ENCODE data around the gene ATG12. TPM values are rescaled to one million over a fixed set of nuclear protein-coding genes. Genes with fewer than 3 reads are reported as not detected.
"Not testable (repeated sequence)": the region's sequence is repeated elsewhere in the genome, so short reads cannot be mapped to it uniquely, and the experiment has no call there.

ATG12 gene
- total RNA-seq, 1 donor from 2014 or later = 54.4 TPM

DNA sequence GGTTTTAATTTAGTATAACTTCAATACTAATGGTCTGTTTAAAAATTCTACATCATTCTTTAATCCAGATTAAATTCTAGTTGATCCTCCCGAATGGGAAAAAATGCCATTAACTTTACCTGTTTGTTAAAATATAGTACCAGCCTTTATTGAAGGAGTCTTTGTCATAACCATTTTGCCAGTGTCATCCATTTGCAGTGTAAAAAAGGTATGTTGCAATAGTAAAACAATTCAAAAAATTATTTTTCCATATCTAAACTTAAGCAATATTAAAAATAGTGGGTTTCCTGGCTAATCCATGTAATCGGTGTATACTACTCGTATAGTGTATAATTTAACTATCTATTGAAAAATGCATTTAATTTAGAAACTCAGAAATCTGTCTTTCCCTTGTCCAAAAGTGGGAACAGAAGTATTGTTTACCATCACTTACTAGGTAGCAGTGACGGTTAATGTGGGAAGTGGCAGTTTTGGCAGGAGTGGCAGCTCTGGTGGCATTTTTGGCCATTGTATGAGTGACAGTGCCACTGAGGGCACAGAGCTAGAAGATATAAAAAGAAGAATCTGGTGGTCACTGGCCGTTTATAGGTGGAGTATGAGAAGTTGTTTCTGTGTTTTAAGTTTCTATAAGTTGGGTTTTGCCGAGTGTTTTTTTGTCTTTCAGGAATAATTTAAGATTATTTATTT, 2.2 kb upstream of the ATG12 start:
- DNase-seq (ENCODE audit: extremely low read depth, low read depth, low spot score) = no peak

DNA sequence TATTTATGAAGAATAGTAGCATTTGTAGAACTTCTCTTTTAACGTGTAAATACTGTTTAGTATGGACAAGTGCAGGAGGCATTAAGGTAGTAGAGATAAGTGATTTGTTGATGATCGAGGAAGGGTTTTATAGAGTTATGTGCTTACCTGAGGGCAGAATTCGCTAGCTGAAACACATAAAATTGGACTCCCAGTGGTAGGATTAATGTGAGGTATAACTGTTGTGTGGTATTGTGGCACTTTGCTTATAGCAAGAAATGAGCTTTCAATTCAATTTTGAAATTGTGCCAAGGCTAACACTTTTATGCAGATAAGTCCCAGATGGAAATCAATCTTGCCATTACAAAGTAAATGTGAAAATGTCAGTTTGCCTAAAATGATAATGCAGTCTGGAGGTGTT, 1.6 kb upstream of the ATG12 start:
- DNase-seq (ENCODE audit: extremely low read depth, low read depth, low spot score) = no peak

DNA sequence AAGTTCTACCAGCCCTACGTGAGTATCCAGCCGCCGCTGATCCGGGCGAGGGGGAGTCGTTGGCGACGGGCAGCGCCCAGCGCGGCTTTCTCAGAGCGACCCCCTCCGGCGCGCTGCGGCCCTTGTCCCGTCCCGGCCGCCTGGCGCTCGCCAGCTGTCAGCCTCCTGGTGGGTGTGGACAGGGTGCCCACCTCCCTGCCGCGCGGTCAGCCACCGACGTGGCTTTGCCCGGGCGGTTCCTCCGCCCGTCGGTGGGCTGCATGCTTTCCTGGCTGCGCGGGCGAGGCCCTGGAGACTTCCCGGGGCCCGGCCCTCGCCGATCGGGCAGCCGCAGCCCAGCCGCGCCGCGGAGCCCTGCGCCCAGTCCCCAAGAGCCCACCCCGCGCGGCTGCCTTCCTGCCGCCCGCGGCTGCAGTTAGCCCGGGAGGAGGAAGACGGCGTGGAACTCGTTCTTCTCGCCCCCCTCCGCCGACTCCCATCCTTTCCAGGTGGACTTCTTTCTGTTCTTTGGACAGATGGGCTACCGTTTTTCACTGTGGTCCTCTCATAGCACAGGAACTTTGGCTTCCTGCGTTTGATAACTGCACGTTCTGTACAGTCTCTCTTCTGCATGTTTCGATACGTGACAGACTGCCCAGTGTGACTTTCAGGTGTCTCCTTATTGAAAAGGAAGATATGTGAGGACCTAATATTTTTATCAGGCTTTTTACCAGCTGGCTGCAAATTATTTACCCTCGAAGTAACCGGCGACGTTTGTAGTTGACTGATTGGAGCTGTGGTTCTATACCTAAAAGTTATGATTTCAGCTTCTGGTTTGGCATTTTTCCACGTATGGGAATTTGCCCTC, 947 bp upstream of the ATG12 start:
- no peak for DNase-seq (ENCODE audit: extremely low read depth, low read depth, low spot score)

DNA sequence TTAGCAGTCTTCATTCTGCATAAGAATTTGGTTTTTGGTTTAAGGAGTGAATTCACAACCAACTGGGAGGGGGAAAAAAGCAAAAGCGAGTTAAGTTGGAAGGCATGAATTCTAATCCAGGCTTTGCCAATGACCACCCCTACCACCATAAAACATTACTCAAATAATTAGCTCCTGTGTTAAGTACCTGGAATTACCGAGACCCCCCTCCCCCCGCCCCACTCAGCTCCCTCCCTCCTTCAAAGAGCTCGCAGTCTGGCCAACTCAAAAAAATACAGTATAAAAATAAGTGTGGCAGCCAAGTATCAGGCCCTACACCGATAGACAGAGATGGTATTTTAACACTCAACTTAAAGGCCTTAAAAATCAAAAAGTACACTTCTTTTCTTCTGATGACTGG, 492 bp downstream of the ATG12 start:
- no peak for DNase-seq (ENCODE audit: extremely low read depth, low read depth, low spot score)

DNA sequence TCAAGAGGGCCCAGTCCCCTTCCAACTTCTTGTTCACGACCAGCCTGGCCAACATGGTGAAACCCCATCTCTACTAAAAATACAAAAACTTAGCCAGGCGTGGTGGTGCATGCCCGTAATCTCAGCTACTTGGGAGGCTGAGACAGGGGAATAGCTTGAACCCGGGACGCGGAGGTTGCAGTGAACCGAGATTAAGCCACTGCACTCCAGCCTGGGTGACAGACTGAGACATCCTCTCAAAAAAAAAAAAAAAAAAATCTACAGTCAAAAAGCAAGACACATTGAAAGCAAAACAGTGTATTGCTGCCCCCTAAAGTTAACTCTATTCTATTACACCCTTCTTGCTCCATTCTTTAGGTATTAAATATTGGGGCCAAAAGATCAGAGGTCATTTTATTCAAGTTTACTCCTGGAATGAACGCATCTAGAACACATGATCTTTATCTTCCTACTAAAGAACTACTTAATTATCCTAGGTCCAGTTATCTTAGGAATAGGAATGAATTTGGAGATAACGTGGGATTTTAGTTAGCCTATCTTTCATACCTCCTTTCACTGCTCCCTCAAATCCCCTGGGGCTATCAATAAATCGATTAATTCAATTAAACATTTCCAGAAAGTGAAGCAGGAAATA, 2.4 kb downstream of the ATG12 start:
- no peak for DNase-seq (ENCODE audit: extremely low read depth, low read depth, low spot score)

DNA sequence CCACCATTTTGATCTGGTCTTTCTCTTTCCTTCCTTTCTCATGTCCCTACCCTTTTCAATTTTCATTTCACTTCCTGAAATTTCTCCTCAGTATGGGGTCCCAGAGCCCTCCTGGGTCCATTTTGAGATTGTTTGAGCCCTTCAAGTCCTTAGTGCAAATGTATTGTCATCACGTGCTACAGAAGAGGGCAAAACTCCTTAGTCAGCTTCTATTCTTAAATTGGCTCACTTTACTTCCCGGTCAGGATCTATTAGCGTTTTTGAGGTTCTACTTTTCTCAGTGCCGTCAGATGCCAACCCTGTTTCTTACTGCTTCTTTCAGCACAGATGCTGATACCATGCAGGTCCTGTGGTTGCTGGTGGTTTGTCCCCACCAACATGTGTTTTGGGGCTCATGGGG, 5.9 kb downstream of the ATG12 start:
- no peak for DNase-seq (ENCODE audit: extremely low read depth, low read depth, low spot score)

DNA sequence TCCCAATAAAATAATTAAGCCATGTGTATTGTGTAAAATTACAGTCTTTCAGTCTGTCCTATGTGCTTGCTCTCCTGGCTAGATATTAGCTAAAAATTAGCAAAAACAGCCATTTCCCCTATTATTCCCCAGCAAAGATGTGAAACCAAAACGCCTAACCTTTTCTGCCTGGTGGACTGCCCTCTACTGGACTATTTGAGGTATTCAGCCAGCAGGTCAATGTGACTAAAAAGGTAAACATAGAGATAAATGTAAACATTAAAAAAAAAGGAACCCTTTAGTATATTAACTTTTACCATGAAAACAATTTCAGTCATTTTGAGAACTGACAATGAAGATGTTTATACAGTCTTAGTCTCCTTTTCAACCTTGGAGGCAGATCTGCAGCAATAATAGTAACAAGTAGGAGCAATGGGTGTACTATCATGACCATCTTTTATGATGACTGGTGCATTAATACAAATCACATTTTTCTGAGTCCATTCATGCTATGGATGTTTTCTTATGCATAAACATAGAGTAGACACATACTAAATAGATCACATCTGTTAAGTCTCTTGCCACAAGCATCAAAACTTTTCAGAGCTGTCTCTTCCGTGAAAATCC, 10.1 kb downstream of the ATG12 start:
- no peak for DNase-seq (ENCODE audit: extremely low read depth, low read depth, low spot score)

DNA sequence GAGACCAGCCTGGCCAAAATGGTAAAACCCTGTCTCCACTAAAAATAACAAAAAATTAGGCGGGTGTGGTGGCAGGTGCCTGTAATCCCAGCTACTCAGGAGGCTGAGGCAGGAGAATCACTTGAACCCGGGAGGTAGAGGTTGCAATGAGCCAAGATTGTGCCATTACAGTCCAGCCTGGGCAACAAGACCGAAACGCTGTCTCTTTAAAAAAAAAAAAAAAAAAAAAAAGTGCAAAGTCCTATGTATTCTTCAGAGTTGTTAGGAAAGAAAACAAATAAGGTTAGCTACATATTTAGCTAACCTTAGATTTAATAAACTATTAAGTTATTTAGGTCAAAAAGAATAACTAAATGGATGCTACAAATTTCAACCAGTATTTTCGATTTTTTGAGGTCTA, 11.5 kb downstream of the ATG12 start:
- no peak for DNase-seq (ENCODE audit: extremely low read depth, low read depth, low spot score)

DNA sequence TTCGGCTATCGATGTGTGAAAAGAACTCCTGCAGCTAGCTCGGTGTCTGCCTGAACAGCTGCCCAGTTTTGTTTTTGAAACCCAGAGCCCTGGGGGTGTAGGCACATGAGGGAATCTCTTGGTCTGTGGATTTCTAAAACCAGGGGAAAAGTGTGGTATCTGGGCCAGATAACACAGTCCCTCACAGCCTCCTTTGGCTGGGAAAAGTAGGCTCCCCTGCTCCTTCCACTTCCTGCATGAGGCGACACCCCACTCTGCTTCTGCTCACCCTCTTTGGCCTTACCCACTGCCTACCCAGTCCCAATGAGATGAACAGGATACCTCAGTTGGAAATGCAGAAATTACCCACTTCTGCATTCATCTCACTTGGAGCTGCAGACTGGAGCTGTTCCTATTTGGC, 15.4 kb downstream of the ATG12 start:
- DNase-seq (ENCODE audit: extremely low read depth, low read depth, low spot score) = no peak

DNA sequence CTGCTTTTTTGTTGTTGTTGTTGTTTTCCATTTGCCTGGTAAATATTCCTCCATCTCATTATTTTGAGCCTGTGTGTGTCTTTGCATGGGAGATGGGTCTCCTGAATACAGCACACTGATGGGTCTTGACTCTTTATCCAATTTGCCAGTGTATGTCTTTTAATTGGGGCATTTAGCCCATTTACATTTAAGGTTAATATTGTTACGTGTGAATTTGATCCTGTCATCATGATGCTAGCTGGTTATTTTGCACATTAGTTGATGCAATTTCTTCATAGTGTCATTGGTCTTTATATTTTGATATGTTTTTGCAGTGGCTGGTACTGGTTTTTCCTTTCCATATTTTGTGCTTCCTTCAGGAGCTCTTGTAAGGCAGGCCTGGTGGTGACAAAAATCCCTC, 16.4 kb downstream of the ATG12 start:
- not testable (repeated sequence) for DNase-seq (ENCODE audit: extremely low read depth, low read depth, low spot score)

DNA sequence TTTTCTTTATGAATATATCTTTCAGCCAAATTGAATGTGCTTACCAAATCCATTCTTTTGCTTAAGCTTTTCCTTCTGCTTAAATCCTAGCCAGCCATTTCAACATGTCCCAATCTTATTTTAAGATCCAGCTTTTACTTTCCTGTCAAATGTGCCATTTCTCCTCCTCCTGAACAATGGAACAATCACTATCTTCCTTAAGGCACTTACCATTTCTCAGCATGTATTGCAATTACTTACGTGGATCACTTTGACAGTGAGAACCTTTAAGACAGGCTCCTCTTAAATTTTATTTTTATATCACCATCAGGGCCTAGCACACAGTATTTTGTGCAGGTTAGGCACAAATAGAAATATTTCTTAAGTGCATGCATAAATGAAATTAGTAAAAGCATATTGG, 20.5 kb downstream of the ATG12 start:
- no peak for DNase-seq (ENCODE audit: extremely low read depth, low read depth, low spot score)

DNA sequence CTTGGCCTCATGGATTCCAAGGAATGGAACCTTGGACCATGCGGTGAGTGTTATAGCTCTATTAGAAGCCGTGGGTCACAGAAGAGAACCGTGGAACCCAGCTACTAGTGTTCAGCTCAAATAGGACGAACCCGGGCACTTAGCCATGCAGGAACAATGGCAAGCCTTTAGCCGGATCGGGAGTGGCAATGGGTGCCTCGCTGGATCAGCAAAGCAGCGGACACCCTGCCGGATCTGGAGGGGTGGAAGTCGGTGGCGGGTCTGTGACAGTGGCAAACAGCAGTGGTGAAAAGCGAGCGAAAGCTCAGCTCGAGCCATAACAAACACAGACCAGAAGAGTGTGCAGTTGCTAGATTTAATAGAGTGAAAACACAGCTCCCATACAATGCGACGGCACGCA, 22.5 kb downstream of the ATG12 start:
- DNase-seq (ENCODE audit: extremely low read depth, low read depth, low spot score) = no peak

DNA sequence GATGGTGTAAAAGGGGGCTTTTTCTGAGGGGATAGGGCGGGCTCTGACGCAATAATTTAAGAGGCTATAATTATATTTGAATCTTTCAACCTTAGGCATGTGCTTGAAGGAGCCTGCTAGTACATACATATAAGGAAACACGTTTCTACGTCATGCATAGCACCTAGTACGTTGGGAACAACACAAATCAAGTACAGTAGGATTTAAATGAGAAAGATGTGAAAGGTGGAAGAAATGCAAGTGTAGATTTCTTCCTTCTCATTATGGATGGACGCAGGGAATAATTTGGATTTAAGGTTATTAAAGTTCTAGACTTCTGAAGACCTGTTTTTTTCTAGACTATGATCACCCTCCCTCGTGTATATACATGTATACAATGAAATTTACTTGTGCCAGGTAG, 24.0 kb downstream of the ATG12 start:
- DNase-seq (ENCODE audit: extremely low read depth, low read depth, low spot score) = no peak

DNA sequence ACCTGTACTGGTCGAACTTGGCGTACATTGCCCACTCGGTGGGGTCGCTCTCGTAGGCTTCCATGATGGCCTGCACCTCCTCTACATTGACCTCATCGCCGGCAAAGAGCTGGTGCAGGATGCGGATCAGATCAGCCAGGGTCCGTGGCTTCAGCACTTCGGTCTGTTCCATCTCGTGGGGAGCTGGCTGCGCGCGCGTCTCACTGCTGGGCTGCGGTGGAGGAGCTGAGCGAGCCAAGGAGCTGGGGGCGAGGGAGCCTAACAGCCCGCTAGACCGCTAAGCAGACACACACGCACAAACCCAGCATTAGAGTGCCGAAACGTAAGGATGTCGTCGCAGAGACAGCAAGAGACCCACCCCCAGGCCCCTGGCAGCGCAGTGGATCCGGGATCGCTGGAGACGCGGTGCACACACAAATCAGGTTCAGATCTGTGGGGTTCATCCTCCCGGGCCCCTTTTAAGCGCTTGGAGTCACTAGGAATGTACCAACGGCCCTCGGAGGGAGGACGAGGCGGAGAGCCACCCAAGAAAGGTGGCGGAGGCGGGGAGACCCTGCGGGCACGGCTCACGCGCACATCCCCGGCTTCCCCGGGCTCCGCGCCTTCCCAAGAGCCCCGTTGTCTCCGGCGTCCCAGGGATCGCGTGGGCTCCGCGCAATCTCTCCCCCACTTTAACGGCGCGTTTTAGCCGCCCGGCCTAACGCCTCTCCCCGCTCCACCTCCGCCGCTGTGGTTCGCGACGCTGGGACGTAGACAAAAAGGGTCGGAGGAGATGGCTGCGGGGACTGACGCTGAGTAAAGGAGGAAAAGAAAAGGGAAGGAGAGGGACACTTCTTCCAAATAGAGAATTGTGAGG, 24.9 kb downstream of the ATG12 start, which contains the start of gene CDO1:
Gene CDO1, minus strand, starts transcription at position 434 of the 856 bp plus-strand sequence. Its CDS starts 262 bp downstream, at position 172.
- no peak for DNase-seq (ENCODE audit: extremely low read depth, low read depth, low spot score)

DNA sequence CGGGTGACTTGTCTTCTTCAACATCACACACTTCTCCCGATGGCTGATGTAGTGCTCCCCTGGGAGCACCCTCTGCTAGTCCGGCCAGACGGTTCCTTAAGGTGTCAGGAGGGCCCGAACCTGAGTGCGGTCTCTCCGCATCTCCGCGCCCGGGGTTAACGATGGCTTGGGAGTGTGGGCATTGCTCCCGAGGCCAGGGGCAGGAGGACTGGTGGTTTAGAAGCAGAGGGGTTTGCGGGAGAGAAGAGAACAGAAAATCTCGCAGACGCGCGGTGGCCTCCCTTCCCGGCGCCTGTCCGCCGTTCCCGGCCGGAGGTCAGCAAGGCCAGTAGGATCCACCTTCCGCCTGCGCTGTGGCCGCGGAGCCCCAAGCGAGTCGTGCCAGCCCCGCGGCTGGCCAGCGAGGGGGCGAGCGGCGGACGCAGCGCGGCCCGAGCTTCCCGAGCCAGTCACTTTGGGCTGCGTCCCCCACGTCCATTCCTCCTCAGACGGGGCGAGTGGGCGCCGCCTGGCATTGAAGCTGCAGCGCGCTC, 25.6 kb downstream of the ATG12 start:
- no peak for DNase-seq (ENCODE audit: extremely low read depth, low read depth, low spot score)

DNA sequence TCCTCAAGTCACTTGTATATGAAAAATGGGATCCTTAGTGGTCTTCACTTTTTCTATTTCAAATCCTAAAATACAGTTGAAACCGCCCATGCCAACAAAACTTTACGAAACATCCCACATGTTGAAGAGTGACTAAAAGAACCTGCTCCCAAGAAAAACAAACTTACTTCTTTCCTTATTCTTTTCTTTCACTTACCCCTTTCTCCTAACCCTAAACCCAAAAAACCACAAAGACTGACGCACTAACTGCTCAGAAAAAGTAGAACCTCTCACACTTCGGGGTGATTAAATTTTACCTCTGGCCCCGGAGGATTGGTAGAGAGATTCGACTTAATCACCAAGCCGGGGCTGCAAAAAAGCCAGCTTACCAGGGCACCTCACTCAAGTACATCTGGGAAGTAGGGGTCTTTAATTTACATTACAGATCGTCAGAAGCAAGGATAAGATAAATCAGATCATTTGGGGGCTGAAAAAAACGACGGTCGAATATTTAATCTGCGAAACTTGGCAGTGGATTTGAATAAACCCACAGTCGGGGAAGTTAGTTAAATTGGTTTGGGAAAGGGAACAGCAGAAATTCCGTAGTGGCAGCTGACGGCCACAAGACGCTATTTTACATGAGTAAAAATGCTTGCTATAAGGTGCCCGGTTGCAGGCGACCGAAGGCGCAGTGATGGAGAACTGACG, 26.2 kb downstream of the ATG12 start:
- no peak for DNase-seq (ENCODE audit: extremely low read depth, low read depth, low spot score)

DNA sequence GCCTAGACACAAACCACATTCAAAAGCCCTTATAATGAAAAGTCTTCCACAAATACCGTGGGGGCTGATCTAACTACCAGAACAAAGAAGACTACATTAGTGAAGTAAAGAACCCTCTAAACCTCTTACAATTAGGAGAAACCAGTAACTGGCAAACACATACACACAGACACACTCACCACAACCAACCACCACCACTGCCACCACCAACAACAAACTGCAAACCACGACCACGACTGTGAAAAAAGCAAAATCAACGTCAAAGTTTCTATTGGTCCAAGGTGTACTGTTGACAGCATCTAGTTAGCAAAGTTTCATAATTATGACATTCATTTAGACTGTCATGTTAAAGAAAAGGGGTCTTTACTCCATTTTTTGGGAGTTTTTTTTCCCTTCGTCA, 27.6 kb downstream of the ATG12 start:
- no peak for DNase-seq (ENCODE audit: extremely low read depth, low read depth, low spot score)

DNA sequence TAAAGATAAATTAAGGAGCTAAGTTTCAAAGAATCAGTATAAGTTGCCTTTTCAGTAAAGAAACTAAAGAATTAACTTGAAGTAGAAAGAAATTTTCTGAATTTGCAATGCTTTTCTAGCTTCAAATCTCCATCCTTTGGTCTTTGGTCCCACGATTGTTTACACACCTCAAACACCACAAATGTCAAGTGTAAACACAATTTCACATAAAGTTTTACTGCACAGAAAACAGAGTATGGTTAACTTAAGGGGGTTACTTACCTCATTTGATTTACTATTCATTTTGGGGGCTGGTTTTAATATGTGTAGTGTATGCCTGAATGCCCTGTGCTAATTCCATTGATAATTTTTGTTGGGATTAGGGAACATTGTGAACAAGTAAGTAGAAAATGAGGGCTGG, 29.0 kb downstream of the ATG12 start:
- DNase-seq (ENCODE audit: extremely low read depth, low read depth, low spot score) = no peak

DNA sequence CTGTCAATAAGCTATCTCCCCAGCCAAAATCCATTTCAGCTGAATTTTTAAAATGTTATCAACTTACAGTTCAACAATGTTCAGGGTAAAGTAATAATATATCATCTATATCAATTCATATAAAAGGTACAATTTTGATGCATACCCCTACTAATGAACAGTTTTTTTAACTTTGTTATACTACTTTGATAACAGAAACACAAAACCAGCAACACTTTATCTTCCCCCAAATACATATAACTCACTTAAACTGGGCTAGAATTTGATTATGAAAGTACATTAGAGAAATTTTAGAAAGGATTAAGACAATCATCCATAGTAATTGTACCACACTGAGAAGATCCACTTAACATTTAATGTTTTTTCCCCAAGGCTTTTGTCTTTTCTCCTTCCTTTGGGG, 30.0 kb downstream of the ATG12 start:
- DNase-seq (ENCODE audit: extremely low read depth, low read depth, low spot score) = no peak

DNA sequence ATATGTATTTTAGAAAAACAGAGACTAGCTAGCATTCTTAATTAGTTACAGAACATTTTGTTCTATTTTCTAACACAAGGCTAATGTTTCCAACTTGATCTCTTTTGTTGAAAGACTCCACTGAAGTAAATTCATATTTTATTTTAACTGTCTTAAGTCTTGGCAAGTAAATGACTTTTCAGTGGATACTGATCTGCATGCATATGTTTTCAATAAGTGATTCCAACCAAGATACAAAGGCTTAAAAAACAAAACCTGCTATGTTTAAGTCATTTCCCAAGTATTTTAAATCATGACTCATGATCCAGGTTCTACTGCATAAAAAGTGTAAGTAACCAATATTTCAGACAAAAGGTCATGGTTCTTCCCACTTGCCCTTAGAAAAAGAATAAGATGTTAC, 30.6 kb downstream of the ATG12 start:
- no peak for DNase-seq (ENCODE audit: extremely low read depth, low read depth, low spot score)
